Ramos (cell line): ENCODE data around the gene TANGO2.
"Not testable (repeated sequence)": the region's sequence is repeated elsewhere in the genome, so short reads cannot be mapped to it uniquely, and the experiment has no call there.

Experiments used
- in situ Hi-C: fragments of 300-500 bp; cut with MboI; formaldehyde crosslinking; loops from one replicate; pipeline ENCODE4 v1.14.3; 2022; ENCODE audit warnings: low sequenced_read_pairs; ENCODE audit not compliant: unreplicated experiment

TANGO2 gene

DNA sequence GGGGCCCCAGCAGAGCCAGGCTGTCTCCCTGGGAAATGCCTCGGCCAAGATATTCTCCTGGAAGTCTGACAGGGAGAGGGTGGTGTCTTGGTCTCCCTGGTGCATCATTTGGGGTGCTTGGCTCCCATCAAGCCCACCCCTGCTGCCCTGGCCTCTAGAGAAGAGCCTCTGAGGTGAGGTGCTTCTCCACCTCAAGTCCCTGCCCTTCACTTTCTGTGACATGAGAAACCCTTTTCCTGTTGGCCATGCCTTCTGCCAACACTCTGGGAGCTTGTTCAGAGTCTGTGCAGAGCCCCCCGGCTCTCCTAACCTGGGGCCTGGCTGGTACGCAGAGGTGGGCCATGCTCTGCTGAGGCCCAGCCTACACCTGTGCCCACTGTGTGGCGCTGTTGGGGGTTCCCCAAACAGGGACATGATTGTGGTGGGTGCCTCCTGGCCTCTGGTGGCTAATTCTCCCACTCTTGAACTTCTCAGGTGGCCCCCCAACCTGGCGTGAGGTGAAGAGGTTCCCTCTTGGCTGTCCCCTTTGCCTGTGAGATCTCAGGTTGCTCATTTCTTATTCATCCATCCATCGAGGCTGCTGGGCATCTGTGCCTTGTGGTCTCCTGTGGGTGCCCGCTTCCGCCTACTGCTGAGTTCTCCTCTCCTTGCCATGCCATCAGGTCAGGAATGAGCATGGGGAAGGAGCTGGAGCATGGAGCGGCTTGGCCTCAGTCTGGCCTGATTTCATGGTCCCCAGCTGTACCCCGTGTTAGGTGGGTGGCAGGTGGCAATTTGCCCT is 40.0 kb downstream of the TANGO2 start:
- in situ Hi-C loops: no loop called here

DNA sequence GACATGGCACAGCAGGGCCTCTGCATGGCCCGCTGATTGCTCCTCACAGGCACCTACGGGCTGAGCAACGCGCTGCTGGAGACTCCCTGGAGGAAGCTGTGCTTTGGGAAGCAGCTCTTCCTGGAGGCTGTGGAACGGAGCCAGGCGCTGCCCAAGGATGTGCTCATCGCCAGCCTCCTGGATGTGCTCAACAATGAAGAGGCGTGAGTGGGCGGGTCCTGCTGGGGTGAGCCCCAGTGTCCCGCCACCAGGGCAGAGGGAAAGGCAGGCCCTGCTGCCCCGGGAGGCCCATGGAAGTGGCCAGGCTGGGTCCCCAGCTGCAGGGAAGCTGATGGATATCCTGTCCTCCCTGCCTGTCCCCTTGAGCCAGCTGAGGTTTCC is 40.6 kb downstream of the TANGO2 start:
- in situ Hi-C loops: no loop called here

GRCh38 chr22:20062043-20062765 is 41.3 kb downstream of the TANGO2 start:
- in situ Hi-C loops: no loop called here

GRCh38 chr22:20062766-20063083 is 41.8 kb downstream of the TANGO2 start:
- in situ Hi-C loops: no loop called here

DNA sequence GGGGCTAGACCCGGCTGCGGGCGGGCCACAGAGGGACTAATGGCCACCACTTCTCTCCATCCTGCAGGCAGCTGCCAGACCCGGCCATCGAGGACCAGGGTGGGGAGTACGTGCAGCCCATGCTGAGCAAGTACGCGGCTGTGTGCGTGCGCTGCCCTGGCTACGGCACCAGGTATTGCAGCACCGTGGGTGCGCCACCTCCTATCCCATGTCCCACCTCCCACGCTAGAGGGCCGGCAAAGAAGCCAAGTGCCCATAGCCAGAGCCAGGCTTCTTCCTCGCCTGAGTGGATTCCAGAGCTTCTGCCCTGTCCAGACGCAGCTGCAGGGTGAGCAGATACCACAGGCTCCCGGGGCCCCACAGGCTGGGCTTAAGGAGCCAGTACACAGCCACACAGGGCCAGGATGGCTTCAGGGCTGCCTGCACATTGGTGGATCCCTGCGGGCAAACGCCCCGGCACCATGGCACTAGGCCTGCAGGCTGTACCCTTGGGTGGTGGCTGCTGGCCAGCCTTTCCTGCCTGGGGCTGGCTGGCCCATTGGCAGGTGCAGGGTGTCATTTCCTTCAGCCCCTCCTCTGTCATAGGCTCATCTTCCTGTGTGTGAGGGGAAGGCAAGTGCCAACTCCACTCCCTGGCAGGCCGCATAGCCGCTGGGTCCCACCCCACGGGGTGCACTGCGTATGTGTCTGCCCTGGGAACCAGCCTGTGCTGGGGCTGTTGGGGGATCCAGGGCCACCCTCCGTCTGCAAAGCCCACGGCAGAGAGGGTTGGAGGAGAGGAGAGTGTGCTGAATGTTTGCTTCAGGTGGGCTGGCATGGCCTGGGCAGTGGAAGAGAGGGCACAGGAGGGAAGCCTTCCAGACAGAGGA is 42.6 kb downstream of the TANGO2 start:
- in situ Hi-C loops: no loop called here

DNA sequence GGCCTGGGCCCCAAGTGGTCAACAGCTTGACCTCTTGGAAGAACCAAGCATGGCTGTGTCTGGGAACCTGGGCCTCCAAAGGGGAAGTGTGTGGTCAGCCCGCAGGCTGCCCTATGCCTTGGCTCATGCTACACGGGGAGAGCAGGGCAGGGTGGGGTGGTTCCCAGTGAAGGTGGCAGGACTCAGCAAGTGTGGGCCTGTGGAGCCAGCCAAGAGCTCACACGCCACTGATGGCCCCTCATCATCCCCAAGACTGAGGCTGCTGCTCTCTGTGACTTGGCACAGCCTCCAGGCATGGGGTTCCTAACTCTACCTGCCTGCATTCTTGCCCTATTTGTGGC is 43.2 kb downstream of the TANGO2 start:
- in situ Hi-C loops: no loop called here

- in situ Hi-C loops: no loop called here
These were observed 43.8 kb downstream of the TANGO2 start for GRCh38 chr22:20064545-20065262.

DNA sequence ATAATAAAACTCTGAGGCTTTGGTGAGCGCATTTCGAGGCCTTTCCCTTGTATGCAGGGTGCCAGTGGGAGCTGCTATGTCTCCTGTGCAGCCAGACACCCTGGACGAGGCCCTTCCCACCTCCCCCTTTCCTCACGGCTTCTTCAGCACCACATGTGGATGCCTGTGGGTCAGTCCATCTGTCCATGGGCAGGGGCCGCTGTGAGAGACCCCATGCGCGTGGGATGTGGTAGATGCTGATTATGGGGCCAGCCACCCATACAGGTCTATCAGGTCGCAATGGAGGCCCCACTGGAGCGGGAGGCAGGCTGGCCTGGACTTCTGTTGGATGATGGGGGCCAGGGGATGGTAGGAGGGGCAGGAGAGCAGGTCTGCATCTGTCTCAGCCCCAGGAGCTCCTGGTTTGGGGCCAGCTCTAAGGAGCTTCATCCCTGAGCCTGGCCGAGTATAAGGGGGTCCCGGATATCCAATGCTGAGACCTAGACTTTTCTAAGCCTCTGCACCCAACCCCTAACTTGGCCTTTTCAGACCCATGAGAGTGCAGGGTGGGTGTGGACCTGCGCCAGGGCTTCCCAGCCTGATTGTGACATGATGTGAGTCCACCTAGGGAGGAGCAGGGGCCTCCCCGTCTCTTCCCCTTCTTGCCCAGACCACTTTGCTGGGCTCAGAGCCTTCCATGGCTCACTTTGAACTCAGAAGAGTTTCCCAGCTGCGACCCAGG is 45.1 kb downstream of the TANGO2 start:
- in situ Hi-C loops: no loop called here

DNA sequence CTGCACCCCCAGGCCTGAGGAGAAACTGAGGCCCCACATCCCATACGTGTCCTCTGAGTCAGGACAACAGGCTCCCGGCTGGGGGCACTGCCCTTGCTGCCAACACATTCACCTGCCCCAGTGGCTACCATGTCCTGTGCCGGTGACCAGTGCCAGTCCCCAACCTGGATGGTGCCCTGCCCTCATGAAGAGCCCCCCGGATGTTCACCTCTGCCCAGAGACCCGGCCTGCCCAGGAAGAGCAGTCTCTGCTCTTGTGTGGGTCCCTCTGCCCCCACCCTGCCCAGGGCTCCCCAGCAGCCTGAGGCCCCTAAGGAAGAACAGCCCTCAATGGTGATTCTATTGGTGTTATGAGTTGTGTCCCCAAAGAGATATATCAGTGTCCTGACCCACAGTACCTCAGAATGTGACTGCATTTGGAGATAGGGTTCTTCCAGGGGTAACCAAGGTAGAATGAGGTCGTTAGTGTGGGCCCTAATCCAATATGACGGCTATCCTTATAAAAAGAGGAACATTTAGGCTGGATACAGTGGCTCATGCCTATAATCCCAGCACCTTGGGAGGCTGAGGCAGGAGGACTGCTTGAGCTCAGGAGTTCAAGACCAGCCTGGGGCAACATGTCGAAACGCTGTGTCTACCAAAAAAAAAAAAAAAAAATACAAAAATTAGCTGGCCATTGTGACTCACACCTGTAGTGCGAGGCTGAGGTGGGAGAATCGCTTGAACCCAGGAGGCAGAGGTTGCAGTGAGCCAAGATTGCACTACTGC is 45.9 kb downstream of the TANGO2 start:
- in situ Hi-C loops: no loop called here

- in situ Hi-C loops: not testable (repeated sequence)
These were observed 46.4 kb downstream of the TANGO2 start for GRCh38 chr22:20067384-20067682.

GRCh38 chr22:20068640-20069039 is 47.7 kb downstream of the TANGO2 start:
- in situ Hi-C loops: no loop called here

GRCh38 chr22:20069331-20070042 is 48.6 kb downstream of the TANGO2 start:
- in situ Hi-C loops: no loop called here

DNA sequence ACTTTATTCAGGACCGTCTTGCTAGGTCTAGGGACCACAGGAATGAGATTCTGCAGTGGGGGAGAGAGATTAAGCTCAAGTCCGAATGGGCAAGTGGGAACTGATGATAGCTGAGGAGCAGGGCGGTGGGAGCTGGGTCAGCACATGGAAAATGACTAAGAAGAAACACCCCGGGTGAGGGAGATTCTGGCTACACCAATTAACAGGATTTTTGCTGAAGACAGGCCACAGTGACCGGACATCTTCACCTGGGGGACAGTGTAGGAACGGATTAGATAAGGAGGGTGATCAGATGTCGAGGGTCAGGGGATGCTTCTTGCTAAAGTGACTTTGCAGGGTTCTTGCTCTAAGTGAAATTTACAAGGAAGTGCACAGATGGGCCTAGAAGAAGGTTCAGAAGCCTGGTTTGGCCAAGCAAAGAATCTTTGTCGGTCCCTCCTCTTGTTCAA is 50.6 kb downstream of the TANGO2 start:
- in situ Hi-C loops: no loop called here

DNA sequence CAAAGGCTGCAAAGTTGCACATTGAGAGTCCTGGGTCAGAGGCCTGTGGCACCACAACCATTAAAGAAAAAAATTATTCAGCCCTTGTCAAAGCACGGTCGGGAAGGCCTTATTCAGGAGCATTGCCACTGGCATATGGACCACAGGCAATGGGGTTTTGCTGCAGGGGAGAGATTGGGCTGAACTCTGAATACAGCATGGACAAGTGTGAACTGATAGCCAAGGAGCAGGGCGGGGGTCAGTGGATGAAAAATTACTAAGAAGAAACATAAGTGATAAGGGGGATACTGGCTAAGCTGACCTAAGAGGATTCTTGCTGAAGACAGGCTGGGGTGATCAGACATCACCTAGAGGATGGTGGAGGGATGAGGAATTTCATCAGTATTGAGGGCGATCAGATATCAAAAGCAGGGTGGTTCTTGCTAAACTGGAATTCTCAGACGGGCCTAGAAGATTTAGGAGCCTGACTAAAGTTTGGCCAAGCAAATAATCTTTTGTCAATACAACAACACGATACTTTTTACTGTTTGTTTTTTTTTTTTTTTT is 55.8 kb downstream of the TANGO2 start:
- in situ Hi-C loops: no loop called here

DNA sequence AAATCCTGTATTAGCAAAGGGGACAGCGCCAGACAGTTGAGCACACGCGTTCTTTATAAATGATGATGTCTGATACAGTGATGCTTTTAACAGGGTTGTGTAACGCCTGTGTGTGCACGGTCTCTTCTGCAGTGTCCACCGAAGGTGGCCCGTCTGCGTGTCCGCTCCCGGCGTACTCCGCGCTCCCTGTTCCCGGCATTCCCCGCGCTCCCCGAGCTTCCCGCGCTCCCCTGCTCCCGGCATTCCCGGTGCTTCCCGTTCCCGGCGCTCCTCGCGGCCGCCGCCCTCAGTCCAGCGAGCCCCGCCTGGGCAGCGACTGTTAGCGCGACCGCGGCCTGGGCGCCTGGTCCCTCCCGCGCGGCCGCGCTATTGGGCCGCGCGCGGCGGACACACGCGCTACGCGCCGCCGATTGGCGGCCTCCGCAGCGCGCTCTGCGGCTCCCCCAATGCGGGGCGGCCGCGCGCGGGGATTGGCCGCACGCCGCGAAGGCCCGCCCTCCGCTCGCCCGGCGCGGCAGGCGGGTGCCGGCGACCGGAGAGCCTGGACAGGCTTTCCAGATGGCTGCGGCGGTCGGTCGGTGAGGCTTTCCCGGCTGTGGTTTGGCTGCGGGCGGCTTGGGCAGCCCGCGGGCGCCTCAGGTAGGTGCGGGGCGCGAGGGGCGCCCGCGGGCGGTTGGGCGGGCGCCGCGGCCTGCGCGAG is 59.0 kb downstream of the TANGO2 start, which contains the start of gene DGCR8:
TSS of gene DGCR8 (plus strand) at position 497 of the 700 bp plus-strand sequence. CDS start 5,723 bp downstream, outside the sequence.
- in situ Hi-C loops: no loop called here

- in situ Hi-C loops: no loop called here
These were observed 59.5 kb downstream of the TANGO2 start for GRCh38 chr22:20080445-20080775.

DNA sequence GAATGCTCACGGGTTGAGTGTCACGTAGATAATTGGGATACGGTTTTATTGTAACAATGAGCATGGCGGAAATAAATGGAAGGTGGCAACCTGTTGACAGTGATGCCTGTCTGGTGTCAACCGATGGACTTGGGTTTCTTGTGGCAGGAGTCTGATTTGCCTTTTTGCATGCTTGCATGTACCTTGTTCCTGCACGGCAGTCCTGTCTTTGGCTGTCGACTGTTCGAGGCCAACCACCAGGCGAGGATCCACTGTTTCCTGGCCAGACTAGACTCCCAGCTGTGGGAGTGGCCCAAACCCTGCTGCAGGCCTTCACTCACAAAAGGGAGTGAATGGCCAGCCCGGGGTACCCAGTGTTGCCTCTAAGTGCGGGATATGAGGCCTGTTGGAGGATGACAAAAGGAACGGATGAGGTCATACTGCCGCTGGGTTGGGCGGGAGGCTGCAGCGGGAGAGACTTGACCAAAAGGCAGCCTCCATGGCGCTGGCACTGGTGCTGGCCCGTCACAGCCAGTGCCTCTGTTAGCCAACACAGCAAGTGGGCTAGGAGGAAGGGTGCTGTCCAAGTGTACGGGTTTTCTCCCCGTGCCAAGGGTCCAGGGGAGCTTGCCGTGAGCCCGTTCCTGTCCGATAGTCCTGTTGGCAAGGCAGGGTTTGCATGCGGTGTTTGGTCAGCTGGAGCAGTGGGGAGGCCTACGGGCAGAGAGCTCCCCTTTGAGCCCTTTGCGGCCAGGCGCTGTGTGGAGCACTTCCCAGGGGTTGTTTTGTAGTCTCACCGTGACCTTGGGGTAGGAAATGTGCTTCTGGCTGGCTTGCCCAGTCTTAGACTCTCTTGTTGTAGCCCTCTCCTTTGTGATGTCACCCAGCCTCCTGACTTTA is 60.1 kb downstream of the TANGO2 start:
- in situ Hi-C loops: no loop called here
